HepG2 (cell line): ENCODE measurements around the gene NAA38. TPM values are rescaled to one million over a fixed set of nuclear protein-coding genes. Genes with fewer than 3 reads are reported as not detected.

Experiments
- ADNP ChIP-seq: sonication (generic); formaldehyde crosslinking; IDR thresholded peaks from 2 replicates; pipeline ENCODE4 v1.4.0; 2020; ENCODE audit warnings: missing genetic modification reagents
- ELF3 ChIP-seq: IDR thresholded peaks from 2 replicates; pipeline ENCODE4 v1.6.1; 2016; ENCODE audit warnings: missing genetic modification reagents, missing compliant biosample characterization
- FOSL1 ChIP-seq: sonication (generic); formaldehyde crosslinking; IDR thresholded peaks from 2 replicates; pipeline ENCODE4 v1.9.0; 2021; ENCODE audit warnings: missing genetic modification reagents, borderline replicate concordance
- GTF2F1 ChIP-seq: fragments of 150-350 bp; IDR thresholded peaks from 2 replicates; pipeline ENCODE4 v1.6.1; 2014; ENCODE audit warnings: low read length
- GZF1 ChIP-seq: sonication (generic); formaldehyde crosslinking; IDR thresholded peaks from 2 replicates; pipeline ENCODE4 v1.5.1; 2020; ENCODE audit warnings: mild to moderate bottlenecking, missing genetic modification reagents
- IRF2 ChIP-seq: IDR thresholded peaks from 2 replicates; pipeline ENCODE4 v1.6.1; 2018; ENCODE audit warnings: missing genetic modification reagents, missing compliant biosample characterization
- KDM2A ChIP-seq: sonication (generic); formaldehyde crosslinking; IDR thresholded peaks from 2 replicates; pipeline ENCODE4 v1.4.0; 2020; ENCODE audit warnings: low read depth, missing genetic modification reagents, borderline replicate concordance
- LCORL ChIP-seq, 2 experiments: fragments of 450-650 bp in 1 of 2; sonication (generic) in 1 of 2; formaldehyde crosslinking in 1 of 2; IDR thresholded peaks; 2 replicates each; pipeline versions ENCODE4 v1.5.0 to v1.6.1; 2017 to 2020; ENCODE audit warnings: antibody characterized with exemption in 1 of 2, missing genetic modification reagents in 1 of 2
- MYC ChIP-seq: sonication (generic); formaldehyde crosslinking; IDR thresholded peaks from 2 replicates; pipeline ENCODE4 v1.9.0; 2021; ENCODE audit warnings: missing genetic modification reagents, borderline replicate concordance
- MZF1 ChIP-seq: sonication (generic); formaldehyde crosslinking; IDR thresholded peaks from 2 replicates; pipeline ENCODE4 v1.8.1; 2023; ENCODE audit warnings: mild to moderate bottlenecking, missing genetic modification reagents, borderline replicate concordance
- NFYC ChIP-seq: IDR thresholded peaks from 2 replicates; pipeline ENCODE4 v1.6.1; 2016; ENCODE audit warnings: missing genetic modification reagents, missing compliant biosample characterization
- RNF2 ChIP-seq: fragments of 450-650 bp; conservative IDR thresholded peaks from 2 replicates; pipeline ENCODE4 v1.6.1; 2016; ENCODE audit warnings: low read depth
- SALL1 ChIP-seq: sonication (generic); formaldehyde crosslinking; IDR thresholded peaks from 2 replicates; pipeline ENCODE4 v1.8.0; 2022; ENCODE audit warnings: mild to moderate bottlenecking, missing genetic modification reagents
- SALL2 ChIP-seq: sonication (generic); formaldehyde crosslinking; IDR thresholded peaks from 2 replicates; pipeline ENCODE4 v1.8.1; 2023; ENCODE audit warnings: mild to moderate bottlenecking, missing genetic modification reagents, inconsistent platforms
- ZC3H13 ChIP-seq: sonication (generic); formaldehyde crosslinking; IDR thresholded peaks from 2 replicates; pipeline ENCODE4 v1.8.1; 2023; ENCODE audit warnings: mild to moderate bottlenecking, missing genetic modification reagents, moderate library complexity
- ZC3H4 ChIP-seq: sonication (generic); formaldehyde crosslinking; IDR thresholded peaks from 2 replicates; pipeline ENCODE4 v1.4.0; 2020; ENCODE audit warnings: missing genetic modification reagents, borderline replicate concordance
- ZNF160 ChIP-seq: sonication (generic); formaldehyde crosslinking; IDR thresholded peaks from 2 replicates; pipeline ENCODE4 v1.8.0; 2022; ENCODE audit warnings: mild to moderate bottlenecking, inconsistent platforms, missing genetic modification reagents
- ZNF30 ChIP-seq: sonication (generic); formaldehyde crosslinking; IDR thresholded peaks from 2 replicates; pipeline ENCODE4 v1.5.0; 2020; ENCODE audit warnings: mild to moderate bottlenecking, missing genetic modification reagents
- ZNF354B ChIP-seq: sonication (generic); formaldehyde crosslinking; IDR thresholded peaks from 2 replicates; pipeline ENCODE4 v1.8.0; 2022; ENCODE audit warnings: mild to moderate bottlenecking, missing genetic modification reagents
- ZNF572 ChIP-seq: sonication (generic); formaldehyde crosslinking; IDR thresholded peaks from 2 replicates; pipeline ENCODE4 v1.5.1; 2020; ENCODE audit warnings: mild to moderate bottlenecking, missing genetic modification reagents
- ZNF775 ChIP-seq: sonication (generic); formaldehyde crosslinking; IDR thresholded peaks from 2 replicates; pipeline ENCODE4 v1.4.0; 2020; ENCODE audit warnings: missing genetic modification reagents, mild to moderate bottlenecking, moderate library complexity, borderline replicate concordance
- ZNF883 ChIP-seq: sonication (generic); formaldehyde crosslinking; IDR thresholded peaks from 2 replicates; pipeline ENCODE4 v1.5.1; 2020; ENCODE audit warnings: mild to moderate bottlenecking, missing genetic modification reagents; ENCODE audit errors: not compliant biosample characterization
- polyA plus RNA-seq, 8 experiments: library from polyadenylated mRNA; depleted of rRNA in 3 of 8; stranded (reverse) in 7 of 8; unstranded in 1 of 8; fragments of >200 nt; fragmentation: Illumina TruSeq in 4 of 8; extraction: Trizol in 4 of 8; gene quantifications; 2 replicates each; pipeline versions ENCODE4 v1.2.1 to v1.2.3, GENCODE V29; 2011 to 2016; ENCODE audit warnings: low read depth in 4 of 8, missing spikeins in 1 of 8, mixed read lengths in 1 of 8; ENCODE audit not compliant: insufficient read depth in 1 of 8
- total RNA-seq, 5 experiments: library from RNA; depleted of rRNA; stranded (reverse); fragments of >200 nt; fragmentation: Illumina TruSeq; extraction: Trizol; gene quantifications; 2 replicates each; pipeline ENCODE4 v1.2.3, GENCODE V29; 2016; ENCODE audit warnings: low read depth in 1 of 5
- TF ChIP-seq, protein P1 (sequence below): sonication (generic); formaldehyde crosslinking; IDR thresholded peaks from 2 replicates; pipeline ENCODE4 v1.5.0; 2020; ENCODE audit warnings: missing genetic modification reagents
- TF ChIP-seq, protein P2 (sequence below): sonication (generic); formaldehyde crosslinking; IDR thresholded peaks from 2 replicates; pipeline ENCODE4 v1.4.0; 2020; ENCODE audit warnings: mild to moderate bottlenecking, missing genetic modification reagents
- TF ChIP-seq, protein P3 (sequence below): sonication (generic); formaldehyde crosslinking; IDR thresholded peaks from 2 replicates; pipeline ENCODE4 v1.5.1; 2020; ENCODE audit warnings: missing genetic modification reagents, mild to moderate bottlenecking, borderline replicate concordance
- TF ChIP-seq, protein P4 (sequence below): sonication (generic); formaldehyde crosslinking; IDR thresholded peaks from 2 replicates; pipeline ENCODE4 v1.4.0; 2020; ENCODE audit warnings: missing genetic modification reagents; ENCODE audit errors: not compliant biosample characterization

Gene NAA38
- total and polyA plus RNA-seq, 2 of the 13 experiments (the other 11 are each of a cell fraction or from before 2014, with no cell fraction given) = 46.9 to 91.6 TPM

DNA sequence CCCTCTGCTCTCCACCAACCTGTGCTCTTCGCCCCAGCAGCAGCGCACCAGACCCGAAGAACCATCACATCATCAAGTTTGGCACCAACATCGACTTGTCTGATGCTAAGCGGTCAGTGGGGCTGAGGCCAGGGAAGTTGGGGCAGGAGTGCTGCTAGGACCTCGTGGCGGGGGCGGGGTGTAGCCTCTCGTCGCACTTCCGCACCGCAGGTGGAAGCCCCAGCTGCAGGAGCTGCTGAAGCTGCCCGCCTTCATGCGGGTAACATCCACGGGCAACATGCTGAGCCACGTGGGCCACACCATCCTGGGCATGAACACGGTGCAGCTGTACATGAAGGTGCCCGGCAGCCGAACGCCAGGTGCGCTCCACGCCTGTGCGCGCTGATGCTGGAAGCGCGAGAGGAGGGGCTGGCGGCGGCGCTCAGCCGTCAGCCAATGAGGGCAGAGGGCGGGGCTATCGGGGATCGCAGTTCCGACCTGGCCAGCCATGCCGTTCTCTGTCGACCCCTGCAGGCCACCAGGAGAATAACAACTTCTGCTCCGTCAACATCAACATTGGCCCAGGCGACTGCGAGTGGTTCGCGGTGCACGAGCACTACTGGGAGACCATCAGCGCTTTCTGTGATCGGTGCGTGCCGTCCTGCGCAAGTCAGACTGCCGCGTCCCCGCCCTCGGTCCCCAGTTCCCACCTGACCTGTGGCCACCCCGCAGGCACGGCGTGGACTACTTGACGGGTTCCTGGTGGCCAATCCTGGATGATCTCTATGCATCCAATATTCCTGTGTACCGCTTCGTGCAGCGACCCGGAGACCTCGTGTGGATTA, 5.7 kb downstream of the NAA38 start (continued):
- TF ChIP-seq ZNF775 (CRISPR knock-in tag) = no peak
- TF ChIP-seq, protein P1, sequence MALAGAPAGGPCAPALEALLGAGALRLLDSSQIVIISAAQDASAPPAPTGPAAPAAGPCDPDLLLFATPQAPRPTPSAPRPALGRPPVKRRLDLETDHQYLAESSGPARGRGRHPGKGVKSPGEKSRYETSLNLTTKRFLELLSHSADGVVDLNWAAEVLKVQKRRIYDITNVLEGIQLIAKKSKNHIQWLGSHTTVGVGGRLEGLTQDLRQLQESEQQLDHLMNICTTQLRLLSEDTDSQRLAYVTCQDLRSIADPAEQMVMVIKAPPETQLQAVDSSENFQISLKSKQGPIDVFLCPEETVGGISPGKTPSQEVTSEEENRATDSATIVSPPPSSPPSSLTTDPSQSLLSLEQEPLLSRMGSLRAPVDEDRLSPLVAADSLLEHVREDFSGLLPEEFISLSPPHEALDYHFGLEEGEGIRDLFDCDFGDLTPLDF (CRISPR knock-in tag) = no peak
- TF ChIP-seq, protein P2, sequence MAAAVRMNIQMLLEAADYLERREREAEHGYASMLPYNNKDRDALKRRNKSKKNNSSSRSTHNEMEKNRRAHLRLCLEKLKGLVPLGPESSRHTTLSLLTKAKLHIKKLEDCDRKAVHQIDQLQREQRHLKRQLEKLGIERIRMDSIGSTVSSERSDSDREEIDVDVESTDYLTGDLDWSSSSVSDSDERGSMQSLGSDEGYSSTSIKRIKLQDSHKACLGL = no peak
- TF ChIP-seq ZNF30 = no peak
- no peak for TF ChIP-seq ZNF572 (CRISPR knock-in tag)
- no peak for TF ChIP-seq ZNF160
- no peak for TF ChIP-seq LCORL (IDR thresholded peaks at IDR 0.05)
- no peak for TF ChIP-seq LCORL (CRISPR knock-in tag; IDR thresholded peaks at IDR 0.05)
- TF ChIP-seq ZNF354B (CRISPR knock-in tag) = 0 out of 2 replicates have a peak, but pooled peaks have one; percentile 40
- peak; percentile 22 for TF ChIP-seq ZNF883
- TF ChIP-seq, protein P3, sequence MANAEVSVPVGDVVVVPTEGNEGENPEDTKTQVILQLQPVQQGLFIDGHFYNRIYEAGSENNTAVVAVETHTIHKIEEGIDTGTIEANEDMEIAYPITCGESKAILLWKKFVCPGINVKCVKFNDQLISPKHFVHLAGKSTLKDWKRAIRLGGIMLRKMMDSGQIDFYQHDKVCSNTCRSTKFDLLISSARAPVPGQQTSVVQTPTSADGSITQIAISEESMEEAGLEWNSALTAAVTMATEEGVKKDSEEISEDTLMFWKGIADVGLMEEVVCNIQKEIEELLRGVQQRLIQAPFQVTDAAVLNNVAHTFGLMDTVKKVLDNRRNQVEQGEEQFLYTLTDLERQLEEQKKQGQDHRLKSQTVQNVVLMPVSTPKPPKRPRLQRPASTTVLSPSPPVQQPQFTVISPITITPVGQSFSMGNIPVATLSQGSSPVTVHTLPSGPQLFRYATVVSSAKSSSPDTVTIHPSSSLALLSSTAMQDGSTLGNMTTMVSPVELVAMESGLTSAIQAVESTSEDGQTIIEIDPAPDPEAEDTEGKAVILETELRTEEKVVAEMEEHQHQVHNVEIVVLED (CRISPR knock-in tag) = peak; percentile 65; the same call in 1 of the 2 replicates
- TF ChIP-seq GTF2F1 = no peak
- TF ChIP-seq GZF1 (CRISPR knock-in tag) = no peak
- TF ChIP-seq FOSL1 (CRISPR knock-in tag) = no peak
- peak; percentile 59; the same call in 1 of the 2 replicates for TF ChIP-seq SALL1 (CRISPR knock-in tag)
- no peak for TF ChIP-seq RNF2
- no peak for TF ChIP-seq MZF1
- no peak for TF ChIP-seq ZC3H4
- 0 out of 2 replicates have a peak, but pooled peaks have one; percentile 27 for TF ChIP-seq ZC3H13 (CRISPR knock-in tag)
- TF ChIP-seq, protein P4, sequence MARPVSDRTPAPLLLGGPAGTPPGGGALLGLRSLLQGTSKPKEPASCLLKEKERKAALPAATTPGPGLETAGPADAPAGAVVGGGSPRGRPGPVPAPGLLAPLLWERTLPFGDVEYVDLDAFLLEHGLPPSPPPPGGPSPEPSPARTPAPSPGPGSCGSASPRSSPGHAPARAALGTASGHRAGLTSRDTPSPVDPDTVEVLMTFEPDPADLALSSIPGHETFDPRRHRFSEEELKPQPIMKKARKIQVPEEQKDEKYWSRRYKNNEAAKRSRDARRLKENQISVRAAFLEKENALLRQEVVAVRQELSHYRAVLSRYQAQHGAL = no peak
- no peak for TF ChIP-seq ADNP (CRISPR knock-in tag)
- 0 out of 2 replicates have a peak, but pooled peaks have one; percentile 18 for TF ChIP-seq IRF2
- TF ChIP-seq MYC (CRISPR knock-in tag) = peak; percentile 67; the same call in 1 of the 2 replicates
- TF ChIP-seq ELF3 (CRISPR knock-in tag) = peak; percentile 43
- peak; percentile 67 for TF ChIP-seq SALL2
- TF ChIP-seq KDM2A (CRISPR knock-in tag) = peak; percentile 88
- TF ChIP-seq NFYC = peak; percentile 81
